Spinal cord (tissue), 10 donors: Measurements from ENCODE around the gene ERC2. TPM values are rescaled to one million over a fixed set of nuclear protein-coding genes. Genes with fewer than 3 reads are reported as not detected.
A peak's percentile ranks its signal among the peaks of the same experiment; 100 is the strongest.

Source experiments
- DNase-seq, 6 donors: peaks; one replicate each; pipeline versions ENCODE4 v3.0.0 to v3.0.0-alpha.2; 2013 to 2015; ENCODE audit warnings: low spot score in 6 of 6, low read depth in 4 of 6
- H3K27ac ChIP-seq: one replicate; pipeline ENCODE4 v1.5.1; 2013; ENCODE audit warnings: low read depth, low read length, control low read depth
- H3K27me3 ChIP-seq: one replicate; pipeline ENCODE4 v1.6.1; 2013; ENCODE audit warnings: low read length; ENCODE audit not compliant: control insufficient read depth, insufficient read depth
- H3K36me3 ChIP-seq: one replicate; pipeline ENCODE4 v1.6.1; 2013; ENCODE audit warnings: low read length; ENCODE audit not compliant: control insufficient read depth, insufficient read depth
- H3K4me1 ChIP-seq: one replicate; pipeline ENCODE4 v1.6.1; 2013; ENCODE audit warnings: low read length; ENCODE audit not compliant: control insufficient read depth, insufficient read depth
- H3K4me3 ChIP-seq: one replicate; pipeline ENCODE4 v1.5.1; 2013; ENCODE audit warnings: low read depth, low read length, control low read depth
- H3K9me3 ChIP-seq: one replicate; pipeline ENCODE4 v1.6.1; 2013; ENCODE audit warnings: low read length; ENCODE audit not compliant: control insufficient read depth, insufficient read depth
- WGBS: methylation state at CpG from one replicate; pipeline ENCODE4 v1.1.5; 2013; ENCODE audit warnings: missing lambda C conversion rate; ENCODE audit not compliant: insufficient coverage; 5-methylcytosine and 5-hydroxymethylcytosine counted together
- polyA plus RNA-seq, 2 donors: library from polyadenylated mRNA; unstranded; fragments of 120-200 nt; gene quantifications; one replicate each; pipeline ENCODE4 v1.2.1, GENCODE V29; 2013; ENCODE audit not compliant: insufficient read length in 2 of 2
- total RNA-seq, 2 donors: library from RNA; depleted of rRNA in 1 of 2; stranded (reverse); fragments of 120-200 nt in 1 of 2; fragments of >200 nt in 1 of 2; gene quantifications; one replicate each; pipeline versions ENCODE4 v1.2.3 to v1.2.4, GENCODE V29; 2013 to 2014
- donor health status: healthy.

ERC2 gene
- total and polyA plus RNA-seq, 4 donors = 24.0 to 51.3 (median 29.7) TPM

DNA sequence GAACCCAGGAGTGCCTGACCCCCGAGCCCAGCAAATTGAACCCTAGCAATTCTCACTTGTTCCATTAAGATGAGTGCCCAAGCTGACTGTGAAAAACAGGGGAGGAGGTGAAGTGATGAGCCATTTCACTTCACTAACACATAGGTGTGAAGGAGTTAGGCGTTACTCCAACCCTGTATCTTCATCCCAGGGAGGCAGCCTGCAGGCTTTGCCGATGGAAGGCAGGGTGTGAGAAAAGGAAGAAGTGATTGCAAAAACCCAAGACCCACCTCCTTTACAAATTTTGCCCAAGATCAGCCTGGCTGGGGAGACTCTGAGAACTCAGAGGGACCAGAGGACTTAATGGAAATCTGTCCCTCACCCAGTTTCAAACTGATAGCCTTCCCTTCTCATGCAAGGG is 851.5 kb downstream of the ERC2 start:
- WGBS = no CpG with 5 or more reads among the region's 3 CpGs
- Histone ChIP-seq H3K27me3 (no peaks in the 10 kb centered on the region), H3K4me3 (no peak overlapping the region), H3K27ac (no peak overlapping the region), H3K9me3 (no peaks in the 10 kb centered on the region), H3K4me1 (no peaks in the 10 kb centered on the region), H3K36me3 (no peaks in the 10 kb centered on the region)
- no peak for DNase-seq

- peak in 1 of 6 donors; percentile 21 for DNase-seq
- Histone ChIP-seq H3K36me3 (no peaks in the 10 kb centered on the region), H3K27me3 (no peaks in the 10 kb centered on the region), H3K27ac (no peak overlapping the region), H3K4me1 (peaks cover 4% of the 10 kb centered on the region), H3K4me3 (no peak overlapping the region), H3K9me3 (no peaks in the 10 kb centered on the region)
- WGBS = 26% methylated on average over 5 of the region's 8 CpGs
Measured at GRCh38 chr3:55615694-55616295, 852.5 kb downstream of the ERC2 start.

GRCh38 chr3:55615039-55615693 is 853.1 kb downstream of the ERC2 start:
- WGBS = no CpG with 5 or more reads among the region's 4 CpGs
- no peak overlapping the region for H3K4me3 ChIP-seq
- H3K4me1 ChIP-seq = peaks cover 4% of the 10 kb centered on the region
- no peaks in the 10 kb centered on the region for H3K9me3 ChIP-seq
- no peaks in the 10 kb centered on the region for H3K27me3 ChIP-seq
- H3K36me3 ChIP-seq = no peaks in the 10 kb centered on the region
- no peak for DNase-seq
- H3K27ac ChIP-seq = no peak overlapping the region

- peaks cover 4% of the 10 kb centered on the region for H3K4me1 ChIP-seq
- H3K9me3 ChIP-seq = no peaks in the 10 kb centered on the region
- DNase-seq = peak in 2 of 6 donors; percentile 26 to 70
- H3K27me3 ChIP-seq = no peaks in the 10 kb centered on the region
- no peak overlapping the region for H3K27ac ChIP-seq
- H3K36me3 ChIP-seq = no peaks in the 10 kb centered on the region
- 40% methylated on average over 1 of the region's 1 CpG for WGBS
- no peak overlapping the region for H3K4me3 ChIP-seq
Measured at GRCh38 chr3:55611121-55611520, 857.1 kb downstream of the ERC2 start.

DNA sequence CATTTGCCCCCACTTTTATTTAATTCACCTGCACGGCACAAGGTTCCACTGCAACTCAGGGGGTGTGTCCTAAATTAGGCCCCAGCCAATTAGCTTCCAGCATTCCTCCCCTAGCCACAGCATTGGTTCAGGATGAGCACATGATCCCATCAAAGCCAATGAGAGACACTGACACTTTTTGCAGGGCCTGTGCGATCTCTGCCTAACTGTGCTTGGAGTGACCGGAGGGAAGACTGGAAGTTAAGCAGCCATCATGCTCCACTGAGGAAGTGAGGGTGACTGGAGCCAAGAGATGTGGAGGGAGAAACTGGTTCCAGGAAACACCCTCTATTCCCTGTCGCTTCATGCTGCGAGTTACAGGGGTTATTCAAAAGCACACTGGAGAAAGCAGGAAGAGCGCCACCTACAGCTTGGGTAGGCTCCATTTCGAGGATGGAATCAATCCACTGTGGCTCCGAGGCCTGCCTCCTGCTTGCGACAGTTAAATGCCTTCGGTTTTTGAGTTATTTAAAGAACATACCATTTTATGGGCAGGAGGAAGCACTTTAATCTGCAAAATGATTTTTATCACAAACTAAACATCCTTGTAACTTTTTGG is 858.9 kb downstream of the ERC2 start:
- Histone ChIP-seq H3K4me3 (no peak overlapping the region), H3K36me3 (no peaks in the 10 kb centered on the region), H3K27ac (no peak overlapping the region), H3K9me3 (no peaks in the 10 kb centered on the region), H3K4me1 (peaks cover 5% of the 10 kb centered on the region), H3K27me3 (no peaks in the 10 kb centered on the region)
- no peak for DNase-seq
- WGBS = 90% methylated on average over 7 of the region's 10 CpGs

DNA sequence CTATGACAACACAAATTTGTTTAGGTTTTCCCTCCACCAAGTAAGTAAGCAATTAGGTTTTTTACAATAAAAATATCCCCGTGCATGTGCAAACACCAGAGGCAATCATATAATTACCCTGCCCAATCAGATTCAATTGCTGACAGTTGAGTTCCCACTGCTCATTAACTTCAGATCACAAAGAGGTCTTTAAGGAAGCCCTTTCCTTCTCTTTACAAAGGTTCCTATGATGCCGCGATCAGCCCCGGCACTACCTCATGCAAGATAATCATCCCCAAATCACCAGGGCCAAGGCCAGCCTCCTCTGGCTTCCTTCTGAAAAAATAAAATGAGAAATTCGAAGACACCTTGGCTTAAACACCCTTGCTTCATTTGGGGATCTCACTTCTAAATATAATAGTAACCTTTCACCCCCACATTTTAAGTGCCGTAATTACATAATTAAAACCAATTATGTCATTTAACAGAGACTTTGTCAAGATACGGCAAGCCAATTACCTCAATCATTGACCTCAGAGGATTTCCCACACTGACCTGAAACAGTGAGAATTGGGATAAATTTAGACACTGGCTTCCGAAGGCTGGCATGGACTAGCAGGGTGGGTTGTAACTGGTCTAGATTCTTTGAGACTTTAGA is 859.8 kb downstream of the ERC2 start:
- Histone ChIP-seq H3K9me3 (no peaks in the 10 kb centered on the region), H3K27me3 (no peaks in the 10 kb centered on the region), H3K4me3 (no peak overlapping the region), H3K36me3 (no peaks in the 10 kb centered on the region), H3K27ac (no peak overlapping the region), H3K4me1 (peaks cover 6% of the 10 kb centered on the region)
- 59% methylated on average over 5 of the region's 8 CpGs for WGBS
- peak in 1 of 6 donors; percentile 36 for DNase-seq

- 100% methylated on average over 2 of the region's 6 CpGs for WGBS
Measured at GRCh38 chr3:55607844-55608243, 860.4 kb downstream of the ERC2 start.

DNA sequence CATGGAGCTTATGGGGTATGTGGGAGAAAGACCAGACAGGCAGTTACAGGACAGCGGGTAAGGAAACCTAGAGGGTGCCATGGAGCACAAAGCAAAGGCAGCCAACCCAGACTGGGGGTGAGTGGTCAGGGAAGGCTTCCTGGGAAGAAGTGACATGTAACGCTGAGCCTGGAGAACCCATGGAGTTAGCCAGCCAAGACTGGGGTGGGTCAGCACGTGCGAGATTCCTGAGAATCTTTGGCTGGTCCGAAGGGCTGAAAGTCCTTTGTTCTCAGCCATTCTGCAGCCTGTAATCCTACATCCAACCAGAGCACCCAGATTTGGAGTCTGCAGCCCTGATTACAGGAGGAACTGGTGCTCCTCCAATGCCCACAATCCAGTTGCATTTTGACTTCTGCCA is 861.1 kb downstream of the ERC2 start:
- no peak overlapping the region for H3K27ac ChIP-seq
- H3K27me3 ChIP-seq = no peaks in the 10 kb centered on the region
- peaks cover 6% of the 10 kb centered on the region for H3K4me1 ChIP-seq
- no peaks in the 10 kb centered on the region for H3K9me3 ChIP-seq
- no peaks in the 10 kb centered on the region for H3K36me3 ChIP-seq
- H3K4me3 ChIP-seq = no peak overlapping the region
- WGBS = 68% methylated on average over 5 of the region's 5 CpGs
- DNase-seq = no peak

More at GRCh38 chr3:55607844-55608243, 860.4 kb downstream of the ERC2 start:
- Histone ChIP-seq H3K9me3 (no peaks in the 10 kb centered on the region), H3K36me3 (no peaks in the 10 kb centered on the region), H3K4me3 (no peak overlapping the region), H3K4me1 (peaks cover 6% of the 10 kb centered on the region), H3K27ac (no peak overlapping the region), H3K27me3 (no peaks in the 10 kb centered on the region)
- no peak for DNase-seq

- H3K4me1 ChIP-seq = peaks cover 3% of the 10 kb centered on the region
- no peaks in the 10 kb centered on the region for H3K36me3 ChIP-seq
- no peak overlapping the region for H3K27ac ChIP-seq
- no peak overlapping the region for H3K4me3 ChIP-seq
- DNase-seq = no peak
- H3K9me3 ChIP-seq = no peaks in the 10 kb centered on the region
- no peaks in the 10 kb centered on the region for H3K27me3 ChIP-seq
- whole genome bisulfite sequencing = 60% methylated on average over 1 of the region's 4 CpGs
Measured at GRCh38 chr3:55605443-55606236, 862.6 kb downstream of the ERC2 start.
